Measurements from ENCODE around the gene NTMT1.

Gene NTMT1

DNA sequence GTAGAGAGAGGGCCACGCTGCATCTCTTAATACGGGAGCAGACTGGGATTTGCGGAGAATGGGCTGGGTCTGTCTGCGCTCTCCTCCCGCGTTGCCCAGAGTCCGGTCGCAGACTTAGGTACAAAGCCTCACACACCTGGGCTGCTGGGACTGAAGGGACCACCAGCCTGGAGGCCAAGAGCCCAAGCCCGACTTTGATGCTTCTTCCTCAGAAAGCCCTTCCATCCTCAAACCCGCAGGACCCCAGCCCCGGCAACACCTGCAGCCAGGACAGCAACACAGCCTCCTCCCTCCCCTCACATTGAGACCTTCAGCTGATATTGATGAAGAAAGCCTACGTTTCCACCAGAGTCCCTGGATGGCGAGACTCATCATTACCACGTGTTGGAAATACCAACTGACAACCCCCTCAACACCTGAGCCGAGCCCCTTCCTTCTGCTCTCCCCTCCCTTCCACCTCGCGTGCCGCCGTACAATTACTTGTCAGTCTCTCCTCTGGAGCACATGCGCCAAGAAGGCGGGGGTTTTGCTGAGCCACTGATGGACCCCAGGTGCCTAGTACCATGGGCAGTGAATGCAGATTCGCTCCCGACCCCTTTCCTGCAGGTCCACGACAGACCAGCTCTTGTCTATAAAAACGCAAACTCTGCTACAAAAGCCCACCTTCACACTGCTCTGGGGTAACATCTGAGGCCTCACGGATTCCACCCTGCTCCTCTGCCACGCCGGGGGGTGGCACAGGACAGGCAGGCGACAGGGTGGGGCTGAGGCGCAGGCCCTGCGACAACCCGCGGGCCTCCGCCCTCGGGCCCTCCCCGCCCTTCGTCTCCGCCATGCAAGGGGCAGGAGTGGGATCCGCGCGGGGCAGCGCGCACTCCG is 15.1 kb downstream of the NTMT1 start:
- peak overlapping the region; percentile 98 for H3K4me3 ChIP-seq (ENCODE audit: low read length)
- peaks cover 23% of the 10 kb centered on the region for H3K79me2 ChIP-seq (ENCODE audit: low read length)
- peaks cover 10% of the 10 kb centered on the region for H3K36me3 ChIP-seq (replicated peaks; ENCODE audit: low read depth, low read length)
- no peak overlapping the region for H3K27ac ChIP-seq (ENCODE audit: low read length)
- H3K27me3 ChIP-seq (ENCODE audit: low read depth, low read length), result no peaks in the 10 kb centered on the region
- TF ChIP-seq, protein P1, sequence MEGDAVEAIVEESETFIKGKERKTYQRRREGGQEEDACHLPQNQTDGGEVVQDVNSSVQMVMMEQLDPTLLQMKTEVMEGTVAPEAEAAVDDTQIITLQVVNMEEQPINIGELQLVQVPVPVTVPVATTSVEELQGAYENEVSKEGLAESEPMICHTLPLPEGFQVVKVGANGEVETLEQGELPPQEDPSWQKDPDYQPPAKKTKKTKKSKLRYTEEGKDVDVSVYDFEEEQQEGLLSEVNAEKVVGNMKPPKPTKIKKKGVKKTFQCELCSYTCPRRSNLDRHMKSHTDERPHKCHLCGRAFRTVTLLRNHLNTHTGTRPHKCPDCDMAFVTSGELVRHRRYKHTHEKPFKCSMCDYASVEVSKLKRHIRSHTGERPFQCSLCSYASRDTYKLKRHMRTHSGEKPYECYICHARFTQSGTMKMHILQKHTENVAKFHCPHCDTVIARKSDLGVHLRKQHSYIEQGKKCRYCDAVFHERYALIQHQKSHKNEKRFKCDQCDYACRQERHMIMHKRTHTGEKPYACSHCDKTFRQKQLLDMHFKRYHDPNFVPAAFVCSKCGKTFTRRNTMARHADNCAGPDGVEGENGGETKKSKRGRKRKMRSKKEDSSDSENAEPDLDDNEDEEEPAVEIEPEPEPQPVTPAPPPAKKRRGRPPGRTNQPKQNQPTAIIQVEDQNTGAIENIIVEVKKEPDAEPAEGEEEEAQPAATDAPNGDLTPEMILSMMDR (IDR thresholded peaks at IDR 0.05; ENCODE audit: low read depth, low read length), result no peak
- no peak for TF ChIP-seq EZH2phosphoT487 (IDR thresholded peaks at IDR 0.05; ENCODE audit: low read depth)
- peak overlapping the region; percentile 98 for H3K4me2 ChIP-seq (ENCODE audit: low read length)
- 0 out of 2 replicates have a peak overlapping the region, but pooled peaks have one; percentile 98 for H2AFZ ChIP-seq (ENCODE audit: low read depth, low read length)
- H3K4me1 ChIP-seq (ENCODE audit: low read length), result peaks cover 13% of the 10 kb centered on the region
- peak overlapping the region; percentile 73 for H3K9ac ChIP-seq (ENCODE audit: low read length)
- 0 out of 2 replicates have a peak, but pooled peaks cover 3% of the 10 kb centered on the region for H4K20me1 ChIP-seq (ENCODE audit: insufficient read depth, low read length)
- no peaks in the 10 kb centered on the region for H3K9me3 ChIP-seq (ENCODE audit: insufficient read depth, low read length)

GRCh38 chr9:129641750-129642585 is 16.0 kb downstream of the NTMT1 start, which contains the start of gene ASB6:
ASB6 (minus strand) TSS chr9:129642151; CDS start chr9:129641999, 152 bp downstream.
- Histone ChIP-seq H3K4me2 (ENCODE audit: low read length) (peak within 1 kb of the TSS; percentile 98), H3K4me1 (ENCODE audit: low read length) (peaks cover 13% of the 10 kb centered on the region), H3K79me2 (ENCODE audit: low read length) (peaks cover 23% of the 10 kb centered on the region), H2AFZ (ENCODE audit: low read depth, low read length) (peak within 1 kb of the TSS; percentile 98), H3K36me3 (replicated peaks; ENCODE audit: low read depth, low read length) (peaks cover 8% of the 10 kb centered on the region), H4K20me1 (ENCODE audit: insufficient read depth, low read length) (0 out of 2 replicates have a peak, but pooled peaks cover 3% of the 10 kb centered on the region), H3K27me3 (ENCODE audit: low read depth, low read length) (no peaks in the 10 kb centered on the region), H3K4me3 (ENCODE audit: low read length) (peak within 1 kb of the TSS; percentile 98), H3K9ac (ENCODE audit: low read length) (peak within 1 kb of the TSS; percentile 73), H3K9me3 (ENCODE audit: insufficient read depth, low read length) (no peaks in the 10 kb centered on the region), H3K27ac (ENCODE audit: low read length) (peak within 1 kb of the TSS; percentile 9; the same call in 1 of the 2 replicates)
- TF ChIP-seq, protein P1 (IDR thresholded peaks at IDR 0.05; ENCODE audit: low read depth, low read length), result peak; percentile 99
- TF ChIP-seq EZH2phosphoT487 (IDR thresholded peaks at IDR 0.05; ENCODE audit: low read depth), result no peak

- H3K4me1 ChIP-seq (ENCODE audit: low read length), result peaks cover 13% of the 10 kb centered on the region
- H3K4me3 ChIP-seq (ENCODE audit: low read length), result no peak overlapping the region
- H3K9ac ChIP-seq (ENCODE audit: low read length), result no peak overlapping the region
- H3K9me3 ChIP-seq (ENCODE audit: insufficient read depth, low read length), result no peaks in the 10 kb centered on the region
- no peak overlapping the region for H3K4me2 ChIP-seq (ENCODE audit: low read length)
- 0 out of 2 replicates have a peak, but pooled peaks cover 3% of the 10 kb centered on the region for H4K20me1 ChIP-seq (ENCODE audit: insufficient read depth, low read length)
- no peaks in the 10 kb centered on the region for H3K27me3 ChIP-seq (ENCODE audit: low read depth, low read length)
- TF ChIP-seq EZH2phosphoT487 (IDR thresholded peaks at IDR 0.05; ENCODE audit: low read depth), result no peak
- TF ChIP-seq, protein P1 (IDR thresholded peaks at IDR 0.05; ENCODE audit: low read depth, low read length), result no peak
- H3K27ac ChIP-seq (ENCODE audit: low read length), result no peak overlapping the region
- H3K79me2 ChIP-seq (ENCODE audit: low read length), result peaks cover 23% of the 10 kb centered on the region
- no peak overlapping the region for H2AFZ ChIP-seq (ENCODE audit: low read depth, low read length)
- H3K36me3 ChIP-seq (replicated peaks; ENCODE audit: low read depth, low read length), result peaks cover 4% of the 10 kb centered on the region
Measured at GRCh38 chr9:129643706-129644105, 17.7 kb downstream of the NTMT1 start.
